HepG2 (cell line): ENCODE measurements around the gene NPIPB6. TPM values are rescaled to one million over a fixed set of nuclear protein-coding genes. Genes with fewer than 3 reads are reported as not detected.
A peak's percentile ranks its signal among the peaks of the same experiment; 100 is the strongest.

ENCODE experiments used
- ASH2L ChIP-seq: fragments of 300-600, 200-600 bp; sonication (generic); IDR thresholded peaks from 2 replicates; pipeline ENCODE4 v1.7.0; 2017; ENCODE audit warnings: low read depth, mild to moderate bottlenecking, moderate library complexity, mixed read lengths, low read length; ENCODE audit not compliant: insufficient read length
- FOSL2 ChIP-seq: sonication (generic); formaldehyde crosslinking; IDR thresholded peaks from 2 replicates; pipeline ENCODE4 v1.4.0; 2020; ENCODE audit warnings: missing genetic modification reagents
- FOXK2 ChIP-seq: fragments of 450-650 bp; IDR thresholded peaks from 2 replicates; pipeline ENCODE4 v1.6.1; 2016
- HMG20B ChIP-seq: conservative IDR thresholded peaks from 2 replicates; pipeline ENCODE4 v1.6.1; 2016; ENCODE audit warnings: missing genetic modification reagents, missing compliant biosample characterization
- IKZF1 ChIP-seq: fragments of 450-650 bp; IDR thresholded peaks from 2 replicates; pipeline ENCODE4 v1.7.1; 2016
- IRF2 ChIP-seq: IDR thresholded peaks from 2 replicates; pipeline ENCODE4 v1.6.1; 2018; ENCODE audit warnings: missing genetic modification reagents, missing compliant biosample characterization
- LCORL ChIP-seq, 2 experiments: fragments of 450-650 bp in 1 of 2; sonication (generic) in 1 of 2; formaldehyde crosslinking in 1 of 2; IDR thresholded peaks; 2 replicates each; pipeline versions ENCODE4 v1.5.0 to v1.6.1; 2017 to 2020; ENCODE audit warnings: antibody characterized with exemption in 1 of 2, missing genetic modification reagents in 1 of 2
- MIER3 ChIP-seq: IDR thresholded peaks from 2 replicates; pipeline ENCODE4 v1.6.1; 2016; ENCODE audit warnings: missing compliant biosample characterization, borderline replicate concordance
- MTF2 ChIP-seq: sonication (generic); formaldehyde crosslinking; IDR thresholded peaks from 2 replicates; pipeline ENCODE4 v1.5.0; 2020; ENCODE audit warnings: missing genetic modification reagents, borderline replicate concordance
- PAF1 ChIP-seq: IDR thresholded peaks from 2 replicates; pipeline ENCODE4 v1.6.1; 2016; ENCODE audit warnings: missing genetic modification reagents, missing compliant biosample characterization
- PAWR ChIP-seq: sonication (generic); formaldehyde crosslinking; IDR thresholded peaks from 2 replicates; pipeline ENCODE4 v1.4.0; 2020; ENCODE audit warnings: missing genetic modification reagents, mild to moderate bottlenecking, borderline replicate concordance
- POLR2AphosphoS5 ChIP-seq: IDR thresholded peaks from 2 replicates; pipeline ENCODE4 v1.6.1; 2012; ENCODE audit warnings: low read depth, low read length
- REPIN1 ChIP-seq: sonication (generic); formaldehyde crosslinking; IDR thresholded peaks from 2 replicates; pipeline ENCODE4 v1.8.0; 2022; ENCODE audit warnings: missing genetic modification reagents, low read depth, mild to moderate bottlenecking, borderline replicate concordance
- RORA ChIP-seq: sonication (generic); formaldehyde crosslinking; IDR thresholded peaks from 2 replicates; pipeline ENCODE4 v1.5.0; 2020; ENCODE audit warnings: mild to moderate bottlenecking, missing genetic modification reagents, moderate library complexity
- SOX13 ChIP-seq, 3 experiments: fragments of 450-650 bp in 1 of 3; sonication (generic) in 1 of 3; formaldehyde crosslinking in 1 of 3; IDR thresholded peaks in 2 of 3; conservative IDR thresholded peaks in 1 of 3; 2 replicates each; pipeline versions ENCODE4 v1.5.0 to v1.6.1; 2016 to 2020; ENCODE audit warnings: antibody characterized with exemption in 1 of 3, mild to moderate bottlenecking in 1 of 3, missing compliant biosample characterization in 1 of 3, missing genetic modification reagents in 1 of 3, moderate library complexity in 1 of 3
- TARDBP ChIP-seq: sonication (generic); formaldehyde crosslinking; IDR thresholded peaks from 2 replicates; pipeline ENCODE4 v1.8.0; 2022; ENCODE audit warnings: mild to moderate bottlenecking, missing genetic modification reagents
- ZBTB21 ChIP-seq: sonication (generic); formaldehyde crosslinking; IDR thresholded peaks from 2 replicates; pipeline ENCODE4 v1.4.0; 2020; ENCODE audit warnings: missing genetic modification reagents
- ZNF263 ChIP-seq: sonication (generic); formaldehyde crosslinking; IDR thresholded peaks from 2 replicates; pipeline ENCODE4 v1.4.0; 2020; ENCODE audit warnings: missing genetic modification reagents
- ZNF678 ChIP-seq: sonication (generic); formaldehyde crosslinking; IDR thresholded peaks from 2 replicates; pipeline ENCODE4 v1.4.0; 2020; ENCODE audit warnings: mild to moderate bottlenecking, missing genetic modification reagents
- polyA plus RNA-seq, 8 experiments: library from polyadenylated mRNA; depleted of rRNA in 3 of 8; stranded (reverse) in 7 of 8; unstranded in 1 of 8; fragments of >200 nt; fragmentation: Illumina TruSeq in 4 of 8; extraction: Trizol in 4 of 8; gene quantifications; 2 replicates each; pipeline versions ENCODE4 v1.2.1 to v1.2.3, GENCODE V29; 2011 to 2016; ENCODE audit warnings: low read depth in 4 of 8, missing spikeins in 1 of 8, mixed read lengths in 1 of 8; ENCODE audit not compliant: insufficient read depth in 1 of 8
- total RNA-seq, 5 experiments: library from RNA; depleted of rRNA; stranded (reverse); fragments of >200 nt; fragmentation: Illumina TruSeq; extraction: Trizol; gene quantifications; 2 replicates each; pipeline ENCODE4 v1.2.3, GENCODE V29; 2016; ENCODE audit warnings: low read depth in 1 of 5
- TF ChIP-seq, protein P1 (sequence below): sonication (generic); formaldehyde crosslinking; IDR thresholded peaks from 2 replicates; pipeline ENCODE4 v1.8.1; 2022; ENCODE audit warnings: mild to moderate bottlenecking, missing genetic modification reagents
- TF ChIP-seq, protein P2 (sequence below): sonication (generic); formaldehyde crosslinking; IDR thresholded peaks from 2 replicates; pipeline ENCODE4 v1.4.0; 2020; ENCODE audit warnings: mild to moderate bottlenecking, missing genetic modification reagents, borderline replicate concordance
- TF ChIP-seq, protein P3 (sequence below): sonication (generic); formaldehyde crosslinking; IDR thresholded peaks from 2 replicates; pipeline ENCODE4 v1.5.0; 2020; ENCODE audit warnings: mild to moderate bottlenecking, missing genetic modification reagents, borderline replicate concordance
- TF ChIP-seq, protein P4 (sequence below): sonication (generic); formaldehyde crosslinking; IDR thresholded peaks from 2 replicates; pipeline ENCODE4 v1.5.0; 2020; ENCODE audit warnings: missing genetic modification reagents, mild to moderate bottlenecking, borderline replicate concordance

The NPIPB6 gene
- total and polyA plus RNA-seq, 2 of the 13 experiments (the other 11 are each of a cell fraction or from before 2014, with no cell fraction given), result 0.25 TPM; not detected in 1

DNA sequence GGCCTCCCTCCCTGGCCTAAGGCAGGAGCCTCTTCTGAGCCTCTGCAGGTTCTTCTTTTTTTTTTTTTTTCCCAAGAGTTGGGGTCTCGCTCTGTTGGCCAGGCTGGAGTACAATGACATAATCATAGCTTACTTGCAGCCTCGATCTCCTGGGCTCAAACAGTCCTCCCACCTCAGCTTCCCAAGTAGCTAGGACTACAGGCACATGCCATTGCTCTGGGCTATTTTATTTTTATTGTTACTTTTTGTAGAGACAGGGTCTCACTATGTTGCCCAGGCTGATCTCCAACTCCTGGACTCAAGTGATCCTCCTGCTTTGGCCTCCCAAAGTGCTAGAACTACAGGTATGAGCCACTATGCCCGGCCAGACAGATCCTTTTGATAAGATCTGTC lies 38.4 kb downstream of the NPIPB6 start (continued):
- TF ChIP-seq ZNF263 (0 out of 2 replicates have a peak, but pooled peaks have one; percentile 8), SOX13 (IDR thresholded peaks at IDR 0.05) (no peak), SOX13 (CRISPR knock-in tag; conservative IDR thresholded peaks at IDR 0.05 in 1 of 2, IDR thresholded peaks at IDR 0.05 in 1 of 2) (no peak), PAWR (CRISPR knock-in tag) (no peak), MTF2 (CRISPR knock-in tag) (no peak), IRF2 (CRISPR knock-in tag) (no peak), LCORL (IDR thresholded peaks at IDR 0.05) (no peak), LCORL (CRISPR knock-in tag; IDR thresholded peaks at IDR 0.05) (0 out of 2 replicates have a peak, but pooled peaks have one; percentile 0), ASH2L (no peak), ZBTB21 (CRISPR knock-in tag) (no peak), REPIN1 (CRISPR knock-in tag) (no peak), POLR2AphosphoS5 (no peak), PAF1 (CRISPR knock-in tag) (no peak), MIER3 (CRISPR knock-in tag) (no peak), HMG20B (no peak), FOSL2 (no peak), TARDBP (CRISPR knock-in tag) (peak; percentile 10; the same call in 1 of the 2 replicates), FOXK2 (no peak), IKZF1 (no peak), RORA (CRISPR knock-in tag) (no peak), ZNF678 (CRISPR knock-in tag) (no peak)
- TF ChIP-seq, protein P1, sequence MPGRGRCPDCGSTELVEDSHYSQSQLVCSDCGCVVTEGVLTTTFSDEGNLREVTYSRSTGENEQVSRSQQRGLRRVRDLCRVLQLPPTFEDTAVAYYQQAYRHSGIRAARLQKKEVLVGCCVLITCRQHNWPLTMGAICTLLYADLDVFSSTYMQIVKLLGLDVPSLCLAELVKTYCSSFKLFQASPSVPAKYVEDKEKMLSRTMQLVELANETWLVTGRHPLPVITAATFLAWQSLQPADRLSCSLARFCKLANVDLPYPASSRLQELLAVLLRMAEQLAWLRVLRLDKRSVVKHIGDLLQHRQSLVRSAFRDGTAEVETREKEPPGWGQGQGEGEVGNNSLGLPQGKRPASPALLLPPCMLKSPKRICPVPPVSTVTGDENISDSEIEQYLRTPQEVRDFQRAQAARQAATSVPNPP (CRISPR knock-in tag), result 0 out of 2 replicates have a peak, but pooled peaks have one; percentile 32
- TF ChIP-seq, protein P2, sequence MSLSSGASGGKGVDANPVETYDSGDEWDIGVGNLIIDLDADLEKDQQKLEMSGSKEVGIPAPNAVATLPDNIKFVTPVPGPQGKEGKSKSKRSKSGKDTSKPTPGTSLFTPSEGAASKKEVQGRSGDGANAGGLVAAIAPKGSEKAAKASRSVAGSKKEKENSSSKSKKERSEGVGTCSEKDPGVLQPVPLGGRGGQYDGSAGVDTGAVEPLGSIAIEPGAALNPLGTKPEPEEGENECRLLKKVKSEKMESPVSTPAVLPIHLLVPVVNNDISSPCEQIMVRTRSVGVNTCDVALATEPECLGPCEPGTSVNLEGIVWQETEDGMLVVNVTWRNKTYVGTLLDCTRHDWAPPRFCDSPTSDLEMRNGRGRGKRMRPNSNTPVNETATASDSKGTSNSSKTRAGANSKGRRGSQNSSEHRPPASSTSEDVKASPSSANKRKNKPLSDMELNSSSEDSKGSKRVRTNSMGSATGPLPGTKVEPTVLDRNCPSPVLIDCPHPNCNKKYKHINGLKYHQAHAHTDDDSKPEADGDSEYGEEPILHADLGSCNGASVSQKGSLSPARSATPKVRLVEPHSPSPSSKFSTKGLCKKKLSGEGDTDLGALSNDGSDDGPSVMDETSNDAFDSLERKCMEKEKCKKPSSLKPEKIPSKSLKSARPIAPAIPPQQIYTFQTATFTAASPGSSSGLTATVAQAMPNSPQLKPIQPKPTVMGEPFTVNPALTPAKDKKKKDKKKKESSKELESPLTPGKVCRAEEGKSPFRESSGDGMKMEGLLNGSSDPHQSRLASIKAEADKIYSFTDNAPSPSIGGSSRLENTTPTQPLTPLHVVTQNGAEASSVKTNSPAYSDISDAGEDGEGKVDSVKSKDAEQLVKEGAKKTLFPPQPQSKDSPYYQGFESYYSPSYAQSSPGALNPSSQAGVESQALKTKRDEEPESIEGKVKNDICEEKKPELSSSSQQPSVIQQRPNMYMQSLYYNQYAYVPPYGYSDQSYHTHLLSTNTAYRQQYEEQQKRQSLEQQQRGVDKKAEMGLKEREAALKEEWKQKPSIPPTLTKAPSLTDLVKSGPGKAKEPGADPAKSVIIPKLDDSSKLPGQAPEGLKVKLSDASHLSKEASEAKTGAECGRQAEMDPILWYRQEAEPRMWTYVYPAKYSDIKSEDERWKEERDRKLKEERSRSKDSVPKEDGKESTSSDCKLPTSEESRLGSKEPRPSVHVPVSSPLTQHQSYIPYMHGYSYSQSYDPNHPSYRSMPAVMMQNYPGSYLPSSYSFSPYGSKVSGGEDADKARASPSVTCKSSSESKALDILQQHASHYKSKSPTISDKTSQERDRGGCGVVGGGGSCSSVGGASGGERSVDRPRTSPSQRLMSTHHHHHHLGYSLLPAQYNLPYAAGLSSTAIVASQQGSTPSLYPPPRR (CRISPR knock-in tag), result no peak
- TF ChIP-seq, protein P3, sequence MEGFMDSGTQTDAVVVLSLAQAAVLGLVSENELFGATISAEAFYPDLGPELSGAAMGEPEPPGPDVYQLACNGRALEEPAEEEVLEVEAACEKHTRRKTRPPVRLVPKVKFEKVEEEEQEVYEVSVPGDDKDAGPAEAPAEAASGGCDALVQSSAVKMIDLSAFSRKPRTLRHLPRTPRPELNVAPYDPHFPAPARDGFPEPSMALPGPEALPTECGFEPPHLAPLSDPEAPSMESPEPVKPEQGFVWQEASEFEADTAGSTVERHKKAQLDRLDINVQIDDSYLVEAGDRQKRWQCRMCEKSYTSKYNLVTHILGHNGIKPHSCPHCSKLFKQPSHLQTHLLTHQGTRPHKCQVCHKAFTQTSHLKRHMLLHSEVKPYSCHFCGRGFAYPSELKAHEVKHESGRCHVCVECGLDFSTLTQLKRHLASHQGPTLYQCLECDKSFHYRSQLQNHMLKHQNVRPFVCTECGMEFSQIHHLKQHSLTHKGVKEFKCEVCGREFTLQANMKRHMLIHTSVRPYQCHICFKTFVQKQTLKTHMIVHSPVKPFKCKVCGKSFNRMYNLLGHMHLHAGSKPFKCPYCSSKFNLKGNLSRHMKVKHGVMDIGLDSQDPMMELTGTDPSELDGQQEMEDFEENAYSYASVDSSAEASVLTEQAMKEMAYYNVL (CRISPR knock-in tag), result no peak
- TF ChIP-seq, protein P4, sequence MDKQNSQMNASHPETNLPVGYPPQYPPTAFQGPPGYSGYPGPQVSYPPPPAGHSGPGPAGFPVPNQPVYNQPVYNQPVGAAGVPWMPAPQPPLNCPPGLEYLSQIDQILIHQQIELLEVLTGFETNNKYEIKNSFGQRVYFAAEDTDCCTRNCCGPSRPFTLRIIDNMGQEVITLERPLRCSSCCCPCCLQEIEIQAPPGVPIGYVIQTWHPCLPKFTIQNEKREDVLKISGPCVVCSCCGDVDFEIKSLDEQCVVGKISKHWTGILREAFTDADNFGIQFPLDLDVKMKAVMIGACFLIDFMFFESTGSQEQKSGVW, result no peak
